H9 (cell line): Measurements from ENCODE around the gene MSL3B.

Experiments used
- DNase-seq: peaks from one replicate; pipeline ENCODE4 v3.0.0-alpha.2; 2017
- H2AFZ ChIP-seq: one replicate; pipeline ENCODE4 v1.6.1; 2013; ENCODE audit warnings: mild to moderate bottlenecking, low read length, control low read depth, moderate library complexity
- H2AK5ac ChIP-seq: 2 replicates; pipeline ENCODE4 v1.6.1; 2013; ENCODE audit warnings: low read length, control low read depth, mixed read lengths; ENCODE audit not compliant: insufficient read length
- H2BK120ac ChIP-seq: one replicate; pipeline ENCODE4 v1.6.1; 2013; ENCODE audit warnings: low read depth, mild to moderate bottlenecking, low read length, control low read depth, inconsistent platforms; ENCODE audit not compliant: poor library complexity, severe bottlenecking
- H2BK12ac ChIP-seq: 2 replicates; pipeline ENCODE4 v1.6.1; 2013; ENCODE audit warnings: low read length, control low read depth, mixed read lengths, low read depth; ENCODE audit not compliant: insufficient read length
- H2BK15ac ChIP-seq: 2 replicates; pipeline ENCODE4 v1.6.1; 2013; ENCODE audit warnings: low read depth, low read length, control low read depth
- H2BK20ac ChIP-seq: one replicate; pipeline ENCODE4 v1.6.1; 2013; ENCODE audit warnings: low read depth, mild to moderate bottlenecking, low read length, control low read depth, inconsistent platforms; ENCODE audit not compliant: poor library complexity, severe bottlenecking
- H2BK5ac ChIP-seq: 2 replicates; pipeline ENCODE4 v1.6.1; 2013; ENCODE audit warnings: low read length, control low read depth, mixed read lengths; ENCODE audit not compliant: insufficient read length
- H3K14ac ChIP-seq: 2 replicates; pipeline ENCODE4 v1.6.1; 2013; ENCODE audit warnings: low read length, control low read depth; ENCODE audit not compliant: insufficient read depth
- H3K18ac ChIP-seq: 2 replicates; pipeline ENCODE4 v1.6.1; 2013; ENCODE audit warnings: low read depth, mild to moderate bottlenecking, mixed read lengths, low read length, control low read depth; ENCODE audit not compliant: insufficient read length
- H3K23ac ChIP-seq: 2 replicates; pipeline ENCODE4 v1.6.1; 2013; ENCODE audit warnings: low read length, control low read depth, mixed read lengths, low read depth; ENCODE audit not compliant: insufficient read length
- H3K23me2 ChIP-seq: 2 replicates; pipeline ENCODE4 v1.6.1; 2013; ENCODE audit warnings: low read depth, mild to moderate bottlenecking, mixed read lengths, low read length, control low read depth; ENCODE audit not compliant: insufficient read length, poor library complexity, severe bottlenecking
- H3K27ac ChIP-seq: 2 replicates; pipeline ENCODE4 v1.5.1; 2013; ENCODE audit warnings: low read length, control low read depth, mixed read lengths, low read depth; ENCODE audit not compliant: insufficient read length
- H3K27me3 ChIP-seq: 2 replicates; pipeline ENCODE4 v1.6.1; 2013; ENCODE audit warnings: low read length, control low read depth, inconsistent platforms; ENCODE audit not compliant: insufficient read depth
- H3K4ac ChIP-seq: 2 replicates; pipeline ENCODE4 v1.6.1; 2013; ENCODE audit warnings: low read depth, mild to moderate bottlenecking, control low read depth, inconsistent platforms, low read length, moderate library complexity
- H3K4me1 ChIP-seq: 2 replicates; pipeline ENCODE4 v1.6.1; 2013; ENCODE audit warnings: low read length, control low read depth, inconsistent platforms; ENCODE audit not compliant: insufficient read depth
- H3K4me2 ChIP-seq: 2 replicates; pipeline ENCODE4 v1.6.1; 2013; ENCODE audit warnings: low read length, control low read depth, mixed read lengths; ENCODE audit not compliant: insufficient read length, insufficient read depth
- H3K56ac ChIP-seq: 2 replicates; pipeline ENCODE4 v1.6.1; 2013; ENCODE audit warnings: low read depth, mild to moderate bottlenecking, mixed read lengths, low read length, control low read depth; ENCODE audit not compliant: insufficient read length
- H3K79me1 ChIP-seq: 2 replicates; pipeline ENCODE4 v1.6.1; 2013; ENCODE audit warnings: low read depth, mild to moderate bottlenecking, moderate library complexity, low read length, control low read depth, inconsistent platforms; ENCODE audit not compliant: insufficient read depth, poor library complexity, severe bottlenecking
- H3K79me2 ChIP-seq: 2 replicates; pipeline ENCODE4 v1.6.1; 2013; ENCODE audit warnings: low read length, control low read depth, inconsistent platforms; ENCODE audit not compliant: insufficient read depth
- H3K9ac ChIP-seq: 2 replicates; pipeline ENCODE4 v1.6.1; 2013; ENCODE audit warnings: low read length, control low read depth, mixed read lengths; ENCODE audit not compliant: insufficient read length; ENCODE audit errors: extremely low read depth
- H3K9me3 ChIP-seq: one replicate; pipeline ENCODE4 v1.6.1; 2013; ENCODE audit warnings: low read depth, low read length, inconsistent platforms; ENCODE audit not compliant: control insufficient read depth
- H3T11ph ChIP-seq: one replicate; pipeline ENCODE4 v1.6.1; 2013; ENCODE audit warnings: mild to moderate bottlenecking, low read length, control low read depth, inconsistent platforms
- H4K20me1 ChIP-seq: one replicate; pipeline ENCODE4 v1.6.1; 2013; ENCODE audit not compliant: control insufficient read depth, insufficient read length, insufficient read depth
- H4K5ac ChIP-seq: 2 replicates; pipeline ENCODE4 v1.6.1; 2013; ENCODE audit warnings: low read depth, mild to moderate bottlenecking, mixed read lengths, low read length, control low read depth; ENCODE audit not compliant: insufficient read length
- H4K8ac ChIP-seq: replicated peaks from 2 replicates; pipeline ENCODE4 v1.6.1; 2013; ENCODE audit warnings: low read length, control low read depth, mixed read lengths, low read depth; ENCODE audit not compliant: insufficient read length
- H4K91ac ChIP-seq: 2 replicates; pipeline ENCODE4 v1.6.1; 2013; ENCODE audit warnings: low read depth, mild to moderate bottlenecking, moderate library complexity, mixed read lengths, low read length, control low read depth; ENCODE audit not compliant: insufficient read length
- H3K27ac Mint-ChIP-seq, 3 experiments: 2 replicates in 2 of 3; 3 replicates in 1 of 3; pipeline ENCODE4 v1.8.0; 2020 to 2021; ENCODE audit warnings: mixed read lengths in 3 of 3, mild to moderate bottlenecking in 1 of 3, moderate library complexity in 1 of 3
- H3K27me3 Mint-ChIP-seq: 2 replicates; pipeline ENCODE4 v1.8.0; 2021; ENCODE audit warnings: low read depth, mild to moderate bottlenecking, moderate library complexity, mixed read lengths
- H3K36me3 Mint-ChIP-seq, 3 experiments: 2 replicates in 2 of 3; 3 replicates in 1 of 3; pipeline ENCODE4 v1.8.0; 2020 to 2021; ENCODE audit warnings: low read depth in 3 of 3, mixed read lengths in 3 of 3; ENCODE audit not compliant: insufficient read depth in 1 of 3
- H3K4me1 Mint-ChIP-seq, 2 experiments: 2 replicates each; pipeline ENCODE4 v1.8.0; 2020; ENCODE audit warnings: mixed read lengths in 2 of 2
- H3K4me3 Mint-ChIP-seq, 2 experiments: 2 replicates in 1 of 2; 3 replicates in 1 of 2; pipeline ENCODE4 v1.8.0; 2020 to 2021; ENCODE audit warnings: mild to moderate bottlenecking in 2 of 2, mixed read lengths in 2 of 2, moderate library complexity in 1 of 2
- H3K9me3 Mint-ChIP-seq, 2 experiments: 2 replicates in 1 of 2; 3 replicates in 1 of 2; pipeline ENCODE4 v1.8.0; 2020; ENCODE audit warnings: mild to moderate bottlenecking in 2 of 2, mixed read lengths in 2 of 2, moderate library complexity in 1 of 2
- CTCF ChIP-seq: fragments of 200-600 bp; sonication (generic); conservative IDR thresholded peaks from 3 replicates; pipeline ENCODE4 v1.8.0; 2021; ENCODE audit warnings: antibody characterized with exemption, mild to moderate bottlenecking
- WGBS: extraction: QIAGEN DNeasy Blood & Tissue Kit; methylation state at CpG from one replicate; pipeline ENCODE4 v1.1.7; 2013; ENCODE audit warnings: missing lambda C conversion rate, low lambda C conversion rate, mixed read lengths; ENCODE audit not compliant: insufficient read length; ENCODE audit errors: extremely low coverage; 5-methylcytosine and 5-hydroxymethylcytosine counted together

MSL3B gene

DNA sequence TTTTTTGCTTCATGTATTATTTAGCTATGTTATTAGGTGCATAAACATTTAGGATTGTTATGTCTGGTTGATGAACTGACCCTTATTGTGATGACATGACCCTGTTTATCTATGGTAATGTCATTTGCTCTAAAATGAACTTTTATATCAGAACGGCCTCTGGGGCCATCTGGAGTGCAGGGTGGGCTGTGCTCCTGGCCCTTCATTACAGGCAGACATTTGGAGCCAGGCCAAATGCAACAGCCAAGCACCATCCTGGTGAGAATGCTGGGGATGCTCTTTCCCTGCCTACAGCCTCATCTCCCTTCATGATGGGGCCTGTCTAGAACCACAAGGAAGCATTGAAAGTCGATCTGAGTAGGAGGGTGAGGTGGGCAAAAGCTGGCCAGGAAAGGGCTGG, 51.9 kb downstream of the MSL3B start:
- Histone ChIP-seq H3K23ac (no peak overlapping the region), H2BK12ac (no peak overlapping the region), H3K23me2 (no peaks in the 10 kb centered on the region), H3K4me1 (no peaks in the 10 kb centered on the region), H2AFZ (no peak overlapping the region), H3K18ac (no peak overlapping the region), H3K14ac (no peak overlapping the region), H2BK5ac (no peak overlapping the region), H3K79me2 (no peaks in the 10 kb centered on the region), H3T11ph (no peak overlapping the region), H4K91ac (no peak overlapping the region), H3K4me2 (no peak overlapping the region), H3K56ac (no peak overlapping the region), H4K5ac (no peak overlapping the region), H2BK20ac (no peak overlapping the region), H3K9ac (no peak overlapping the region), H2AK5ac (no peak overlapping the region), H3K27ac (no peak overlapping the region), H4K20me1 (no peaks in the 10 kb centered on the region), H3K9me3 (no peaks in the 10 kb centered on the region), H3K27me3 (no peaks in the 10 kb centered on the region), H3K79me1 (no peaks in the 10 kb centered on the region), H4K8ac (no peak overlapping the region), H2BK120ac (no peak overlapping the region), H2BK15ac (no peak overlapping the region), H3K4ac (no peak overlapping the region)
- H3K27me3 Mint-ChIP-seq: peaks cover 7% of the 10 kb centered on the region
- no peak overlapping the region for H3K27ac Mint-ChIP-seq
- H3K36me3 Mint-ChIP-seq: no peaks in the 10 kb centered on the region
- no CpG with 5 or more reads among the region's 2 CpGs for WGBS
- H3K9me3 Mint-ChIP-seq: no peaks in the 10 kb centered on the region; a peak in 1 of 5 replicates
- no peak overlapping the region for H3K4me3 Mint-ChIP-seq
- TF ChIP-seq CTCF: no peak
- DNase-seq: no peak
- no peaks in the 10 kb centered on the region for H3K4me1 Mint-ChIP-seq
